ENCODE data around the gene C1orf210.
A peak's percentile ranks its signal among the peaks of the same experiment; 100 is the strongest.

C1orf210 gene

GRCh38 chr1:43294761-43295160 is 9.4 kb upstream of the C1orf210 start:
- Mint-ChIP-seq H3K4me3 (no peak overlapping the region), H3K36me3 (ENCODE audit: low read depth) (no peaks in the 10 kb centered on the region), H3K9me3 (no peaks in the 10 kb centered on the region), H3K4me1 (peaks cover 11% of the 10 kb centered on the region), H3K27ac (peak overlapping the region in 1 of 3 experiments; percentile 60), H3K27me3 (ENCODE audit: low read depth) (no peaks in the 10 kb centered on the region)
- no peak for TF ChIP-seq CTCF (IDR thresholded peaks at IDR 0.05; ENCODE audit: unreplicated experiment in 3 of 3)

- Mint-ChIP-seq H3K36me3 (ENCODE audit: low read depth) (no peaks in the 10 kb centered on the region), H3K4me3 (no peak overlapping the region), H3K27ac (peak overlapping the region in 1 of 3 experiments; percentile 60), H3K4me1 (peaks cover 11% of the 10 kb centered on the region), H3K9me3 (no peaks in the 10 kb centered on the region), H3K27me3 (ENCODE audit: low read depth) (no peaks in the 10 kb centered on the region)
- TF ChIP-seq CTCF (IDR thresholded peaks at IDR 0.05; ENCODE audit: unreplicated experiment in 3 of 3): no peak
Measured at GRCh38 chr1:43293896-43294760, 8.7 kb upstream of the C1orf210 start.

GRCh38 chr1:43293176-43293575 is 7.8 kb upstream of the C1orf210 start:
- Mint-ChIP-seq H3K36me3 (ENCODE audit: low read depth) (no peaks in the 10 kb centered on the region), H3K27me3 (ENCODE audit: low read depth) (no peaks in the 10 kb centered on the region), H3K9me3 (no peaks in the 10 kb centered on the region), H3K27ac (peak overlapping the region in 1 of 3 experiments; percentile 60), H3K4me1 (peaks cover 11% of the 10 kb centered on the region), H3K4me3 (no peak overlapping the region)
- TF ChIP-seq CTCF (IDR thresholded peaks at IDR 0.05; ENCODE audit: unreplicated experiment in 3 of 3): no peak

- Mint-ChIP-seq H3K4me3 (no peak overlapping the region), H3K9me3 (no peaks in the 10 kb centered on the region), H3K27me3 (ENCODE audit: low read depth) (peaks cover 3% of the 10 kb centered on the region), H3K36me3 (ENCODE audit: low read depth) (no peaks in the 10 kb centered on the region), H3K27ac (no peak overlapping the region), H3K4me1 (peaks cover 11% of the 10 kb centered on the region)
- TF ChIP-seq CTCF (IDR thresholded peaks at IDR 0.05; ENCODE audit: unreplicated experiment in 3 of 3): no peak
Measured at GRCh38 chr1:43292679-43293078, 7.3 kb upstream of the C1orf210 start.

GRCh38 chr1:43292216-43292615 is 6.8 kb upstream of the C1orf210 start:
- Mint-ChIP-seq H3K4me1 (peaks cover 11% of the 10 kb centered on the region), H3K9me3 (no peaks in the 10 kb centered on the region), H3K27ac (no peak overlapping the region), H3K27me3 (ENCODE audit: low read depth) (peaks cover 7% of the 10 kb centered on the region), H3K4me3 (no peak overlapping the region), H3K36me3 (ENCODE audit: low read depth) (no peaks in the 10 kb centered on the region)
- TF ChIP-seq CTCF (IDR thresholded peaks at IDR 0.05; ENCODE audit: unreplicated experiment in 3 of 3): no peak

Data from nephron (organoid).